GM12873 (cell line): ENCODE data around the gene DCTN3.

Experiments
- CTCF ChIP-seq: IDR thresholded peaks from 2 replicates; pipeline ENCODE4 v1.5.1; 2012; ENCODE audit warnings: low read depth, mild to moderate bottlenecking, moderate library complexity, low read length, control low read depth; ENCODE audit not compliant: insufficient read depth; ENCODE audit errors: missing control alignments

DCTN3 gene

DNA sequence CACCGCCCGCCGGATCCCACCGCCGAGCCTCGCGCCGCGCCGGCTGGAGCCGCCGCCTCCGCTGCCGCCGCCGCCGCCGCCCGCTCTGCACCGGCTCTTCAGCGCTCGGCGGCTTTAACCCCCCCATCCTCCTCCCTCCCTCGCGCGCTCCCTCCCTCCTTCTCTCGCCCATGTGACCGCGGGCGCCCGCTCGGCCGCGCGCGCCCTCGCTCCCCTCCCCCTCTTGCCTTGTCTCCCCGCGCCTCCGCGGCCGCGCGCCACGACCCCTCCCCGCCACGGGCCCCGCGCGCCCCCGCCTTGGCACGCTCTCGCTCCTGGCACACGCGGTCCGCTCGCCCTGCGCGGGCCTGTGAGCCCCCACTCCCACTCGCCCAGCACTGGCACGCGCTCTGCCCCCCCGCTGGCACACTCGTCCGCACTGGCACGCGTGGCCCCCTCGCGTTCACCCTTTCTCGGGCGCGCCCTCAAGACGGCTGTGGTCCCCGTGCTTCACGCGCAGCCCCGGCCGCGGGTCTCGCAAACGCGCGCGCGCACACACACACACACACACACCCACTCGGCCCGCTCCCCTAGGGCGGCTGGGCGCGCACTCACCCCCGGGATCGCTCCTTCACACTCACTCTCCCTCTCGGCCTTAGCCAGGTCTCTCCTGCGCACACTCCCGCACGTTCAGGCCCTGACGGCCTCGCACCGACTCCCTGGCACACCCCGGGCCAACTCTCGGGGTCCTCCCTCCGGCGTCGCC lies 30.5 kb downstream of the DCTN3 start, which contains the start of gene CNTFR:
CNTFR (minus strand) TSS at position 89 of the 745 bp plus-strand sequence. CDS start 20,743 bp downstream, outside the sequence.
- TF ChIP-seq CTCF = no peak

DNA sequence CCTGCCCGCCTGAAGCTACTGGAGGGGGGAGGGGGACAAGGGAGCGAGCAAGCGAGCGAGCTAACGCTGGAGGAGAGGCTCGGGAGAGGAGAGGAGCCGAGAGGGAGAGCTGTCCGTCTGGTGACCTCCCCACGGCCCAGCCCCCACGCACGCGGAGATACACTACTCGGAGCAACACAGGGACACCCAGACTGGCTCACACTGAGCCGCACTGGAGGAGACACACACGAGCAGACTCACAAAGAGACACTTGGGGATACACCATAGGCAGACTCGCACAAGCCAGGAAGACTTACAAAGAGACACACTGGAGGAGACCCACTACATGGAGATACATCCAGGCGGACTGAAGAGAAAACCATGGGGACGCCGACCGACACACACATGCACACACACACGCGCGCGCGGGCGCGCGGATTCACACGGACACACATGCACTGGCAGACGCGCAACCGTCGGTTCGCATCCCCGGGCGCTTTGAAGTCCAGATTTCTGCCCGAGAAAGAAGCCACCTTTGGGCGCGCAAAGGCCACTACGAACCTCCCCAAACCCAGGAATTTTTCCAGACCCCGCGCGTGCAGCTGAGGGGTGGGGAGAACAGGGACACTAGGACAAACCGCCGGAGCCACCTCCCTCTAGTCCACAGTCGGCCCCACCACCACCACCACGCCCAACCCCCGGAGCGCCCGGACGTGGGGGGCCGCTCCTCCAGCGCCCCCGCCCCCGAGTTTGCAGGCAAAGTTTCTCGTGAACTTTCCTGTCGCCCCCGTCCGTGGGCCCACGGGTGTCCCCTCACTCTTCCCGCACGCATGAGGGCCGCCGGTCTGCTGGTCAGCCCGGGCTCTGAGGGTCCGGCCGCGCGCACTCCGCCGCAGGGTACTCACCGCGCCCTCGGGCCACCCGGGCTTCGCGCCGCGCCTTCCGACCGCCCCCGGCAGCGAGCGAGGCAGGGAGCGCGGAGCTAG lies 31.3 kb downstream of the DCTN3 start:
- TF ChIP-seq CTCF = no peak

GRCh38 chr9:34587271-34587670 lies 33.0 kb downstream of the DCTN3 start:
- TF ChIP-seq CTCF = no peak

DNA sequence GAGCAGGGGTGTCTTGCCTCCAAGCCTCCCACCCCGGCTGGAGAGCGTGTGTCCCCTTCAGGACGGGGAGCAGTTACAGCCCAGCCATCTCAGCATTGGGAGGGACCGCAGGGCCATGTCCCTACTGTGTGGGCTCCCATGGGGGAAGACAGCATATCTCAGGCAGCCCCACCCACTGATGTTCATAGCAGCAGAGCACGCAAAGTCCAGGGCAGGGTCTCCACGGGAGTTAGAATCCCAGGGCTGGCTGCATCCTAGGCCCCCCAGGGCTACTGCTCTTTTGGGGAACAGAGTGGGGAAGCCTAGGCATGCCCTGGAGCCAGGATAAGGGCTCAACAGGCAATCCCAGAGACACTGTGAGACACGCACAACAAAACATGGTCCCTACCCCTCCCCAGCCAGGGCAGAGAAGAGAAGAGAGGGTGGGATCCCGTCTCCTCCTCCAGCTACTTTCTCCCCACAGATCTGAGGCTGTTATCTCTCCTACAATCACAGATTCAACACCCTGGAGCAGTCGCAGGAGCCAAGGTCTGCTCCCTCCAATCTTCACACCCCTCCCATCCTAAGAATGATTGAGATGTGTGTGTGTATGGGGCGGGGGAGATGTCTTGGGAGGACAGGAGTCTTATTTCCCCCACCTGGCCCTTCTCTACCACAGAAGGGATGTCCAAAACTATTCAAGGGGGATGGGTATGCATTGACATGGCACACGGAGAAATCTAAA lies 34.2 kb downstream of the DCTN3 start:
- no peak for TF ChIP-seq CTCF

GRCh38 chr9:34584970-34585369 lies 35.3 kb downstream of the DCTN3 start:
- no peak for TF ChIP-seq CTCF

GRCh38 chr9:34582787-34583186 lies 37.5 kb downstream of the DCTN3 start:
- no peak for TF ChIP-seq CTCF
